DMS53 (cell line): ENCODE results near the gene PROZ.

Experiments
- DNase-seq: peaks from one replicate; lab custom pipeline; 2025; lab: John Stamatoyannopoulos, UW

The PROZ gene

GRCh38 chr13:113119822-113120189 lies 38.6 kb upstream of the PROZ start:
- DNase-seq: no peak

GRCh38 chr13:113120300-113121182 lies 37.9 kb upstream of the PROZ start:
- no peak for DNase-seq

GRCh38 chr13:113121183-113121927 lies 37.1 kb upstream of the PROZ start:
- no peak for DNase-seq

GRCh38 chr13:113121928-113122471 lies 36.4 kb upstream of the PROZ start:
- DNase-seq: no peak

- peak; percentile 58 for DNase-seq
Observed at GRCh38 chr13:113122550-113123225, 35.8 kb upstream of the PROZ start, which contains the start of gene F10. Gene F10 (plus strand): TSS chr13:113122799. CDS start chr13:113122856, 57 bp downstream.

- DNase-seq: peak; percentile 2
Observed at GRCh38 chr13:113123226-113124201, 34.9 kb upstream of the PROZ start.

GRCh38 chr13:113124211-113124970 lies 34.1 kb upstream of the PROZ start:
- no peak for DNase-seq

- DNase-seq: no peak
Observed at GRCh38 chr13:113125506-113126264, 32.8 kb upstream of the PROZ start.

- DNase-seq: no peak
Observed at GRCh38 chr13:113126265-113127150, 31.9 kb upstream of the PROZ start.

- no peak for DNase-seq
Observed at GRCh38 chr13:113129480-113129879, 29.0 kb upstream of the PROZ start.

GRCh38 chr13:113129921-113130750 lies 28.3 kb upstream of the PROZ start:
- no peak for DNase-seq

- no peak for DNase-seq
Observed at GRCh38 chr13:113135281-113135760, 23.1 kb upstream of the PROZ start.

GRCh38 chr13:113137691-113138298 lies 20.7 kb upstream of the PROZ start:
- DNase-seq: no peak

GRCh38 chr13:113138792-113139551 lies 19.5 kb upstream of the PROZ start:
- DNase-seq: no peak

GRCh38 chr13:113139577-113139976 lies 18.9 kb upstream of the PROZ start:
- no peak for DNase-seq
